Measurements from ENCODE around the gene HPCAL1.

The HPCAL1 gene

GRCh38 chr2:10400002-10400401 is 97.3 kb downstream of the HPCAL1 start:
- no peak for DNase-seq (ENCODE audit: low read depth in 1 of 2, low spot score in 1 of 2)
- in situ Hi-C loops (cut with HindIII; ENCODE audit: low pct_unique_long_range_greater_than_20kb, low sequenced_read_pairs): no loop called here
- TF ChIP-seq JUND (IDR thresholded peaks at IDR 0.05; ENCODE audit: low read depth): no peak

GRCh38 chr2:10400568-10400977 is 97.9 kb downstream of the HPCAL1 start:
- no peak for TF ChIP-seq JUND (IDR thresholded peaks at IDR 0.05; ENCODE audit: low read depth)
- in situ Hi-C loops (cut with HindIII; ENCODE audit: low pct_unique_long_range_greater_than_20kb, low sequenced_read_pairs): no loop called here
- no peak for DNase-seq (ENCODE audit: low read depth in 1 of 2, low spot score in 1 of 2)

DNA sequence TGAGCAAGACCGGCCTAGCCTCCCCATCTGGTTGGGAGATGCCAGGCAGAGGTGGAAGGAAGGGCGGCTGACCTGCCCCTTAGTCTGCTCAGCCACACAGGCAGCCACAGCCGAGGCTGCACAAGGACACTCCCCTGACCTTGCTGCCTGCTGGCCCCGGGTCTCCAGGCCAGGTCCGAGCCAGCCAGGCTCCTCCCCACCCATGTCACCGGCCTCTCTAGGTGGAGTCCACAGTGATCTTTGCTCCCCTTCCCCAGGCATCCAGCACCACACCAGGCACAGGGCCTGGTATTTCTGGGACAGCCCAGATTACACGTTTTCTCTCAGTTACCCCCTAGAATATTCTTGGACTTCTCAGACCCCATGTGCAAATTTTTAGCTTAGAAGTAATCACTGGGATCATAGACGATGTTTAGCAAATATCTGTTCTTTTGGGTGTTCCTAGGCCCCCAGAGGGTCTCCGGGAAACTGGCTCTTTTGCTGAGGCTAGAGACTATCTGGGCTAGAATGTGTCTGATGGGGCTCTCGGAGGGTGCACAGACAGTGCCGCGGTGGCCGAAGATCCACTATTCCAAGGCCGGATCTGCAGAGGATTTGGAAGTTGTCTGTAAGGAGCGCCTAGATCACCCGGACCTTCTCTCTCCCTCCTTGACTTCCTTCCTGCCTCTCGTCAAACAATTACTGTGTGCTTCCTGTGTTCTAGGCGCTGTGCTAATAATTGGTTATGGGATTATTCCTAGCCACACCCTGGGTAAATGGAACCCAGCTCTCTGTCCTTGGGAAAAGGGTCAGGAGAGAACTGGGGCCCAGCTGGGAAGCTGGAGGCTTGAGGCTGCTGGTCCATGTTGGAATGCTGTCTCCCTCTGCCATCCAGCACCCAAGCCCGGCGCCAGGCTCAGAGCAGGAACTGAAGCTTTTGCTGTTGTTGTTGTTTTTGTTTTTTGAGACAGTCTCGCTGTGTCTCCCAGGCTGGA is 98.6 kb downstream of the HPCAL1 start:
- TF ChIP-seq JUND (IDR thresholded peaks at IDR 0.05; ENCODE audit: low read depth): no peak
- in situ Hi-C loops (cut with HindIII; ENCODE audit: low pct_unique_long_range_greater_than_20kb, low sequenced_read_pairs): no loop called here
- no peak for DNase-seq (ENCODE audit: low read depth in 1 of 2, low spot score in 1 of 2)

DNA sequence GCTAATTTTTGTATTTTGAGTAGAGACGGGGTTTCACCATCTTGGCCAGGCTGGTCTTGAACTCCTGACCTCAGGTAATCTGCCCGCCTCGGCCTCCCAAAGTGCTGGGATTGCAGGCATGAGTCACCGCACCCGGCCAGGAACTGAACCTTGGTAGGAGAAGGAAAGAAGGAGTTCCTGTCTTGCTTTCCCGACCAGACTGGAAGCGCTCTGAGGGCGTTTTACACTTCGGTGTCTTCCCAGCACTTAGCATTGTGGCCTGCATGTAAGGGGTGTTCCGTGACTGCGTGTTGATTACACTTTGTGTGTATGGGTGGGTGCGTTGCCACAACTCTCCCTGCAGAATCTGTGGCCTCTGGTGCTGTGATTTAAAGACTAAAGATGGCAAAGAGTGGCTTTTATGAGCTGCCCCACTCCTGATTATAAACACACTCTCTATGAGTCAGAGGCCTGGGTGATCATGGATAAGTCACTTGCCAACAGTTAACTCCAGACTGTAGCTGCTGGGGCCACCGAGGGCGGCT is 99.4 kb downstream of the HPCAL1 start:
- TF ChIP-seq JUND (IDR thresholded peaks at IDR 0.05; ENCODE audit: low read depth): no peak
- in situ Hi-C loops (cut with HindIII; ENCODE audit: low pct_unique_long_range_greater_than_20kb, low sequenced_read_pairs): no loop called here
- no peak for DNase-seq (ENCODE audit: low read depth in 1 of 2, low spot score in 1 of 2)

DNA sequence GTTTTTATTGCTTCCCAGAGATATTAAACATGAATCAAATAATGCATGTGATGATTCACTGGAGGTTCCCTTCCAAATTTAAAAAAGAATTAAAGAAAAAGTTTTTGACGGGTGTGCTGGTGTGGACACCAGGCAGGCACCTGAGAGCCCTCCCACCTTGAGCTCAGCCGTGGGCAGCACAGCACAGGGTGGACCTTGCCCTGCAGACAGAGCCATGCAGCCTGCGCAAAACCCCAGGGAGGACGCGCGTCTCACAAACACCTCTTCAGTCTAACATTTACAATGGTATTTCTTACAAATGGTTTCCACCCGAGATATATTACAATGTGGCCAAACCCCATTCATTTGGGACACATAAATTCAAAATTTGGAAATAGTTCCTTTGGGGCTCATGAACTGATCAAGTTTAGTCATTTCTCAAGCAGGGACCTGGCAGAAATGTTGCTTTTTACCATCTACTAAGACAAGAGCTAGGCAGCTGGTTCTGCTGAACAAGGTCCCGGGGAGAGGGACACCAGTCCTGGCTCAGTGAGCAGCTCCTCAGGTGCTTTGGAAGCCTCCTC is 100.0 kb downstream of the HPCAL1 start:
- in situ Hi-C loops (cut with HindIII; ENCODE audit: low pct_unique_long_range_greater_than_20kb, low sequenced_read_pairs): no loop called here
- DNase-seq (ENCODE audit: low read depth in 1 of 2, low spot score in 1 of 2): no peak
- no peak for TF ChIP-seq JUND (IDR thresholded peaks at IDR 0.05; ENCODE audit: low read depth)

DNA sequence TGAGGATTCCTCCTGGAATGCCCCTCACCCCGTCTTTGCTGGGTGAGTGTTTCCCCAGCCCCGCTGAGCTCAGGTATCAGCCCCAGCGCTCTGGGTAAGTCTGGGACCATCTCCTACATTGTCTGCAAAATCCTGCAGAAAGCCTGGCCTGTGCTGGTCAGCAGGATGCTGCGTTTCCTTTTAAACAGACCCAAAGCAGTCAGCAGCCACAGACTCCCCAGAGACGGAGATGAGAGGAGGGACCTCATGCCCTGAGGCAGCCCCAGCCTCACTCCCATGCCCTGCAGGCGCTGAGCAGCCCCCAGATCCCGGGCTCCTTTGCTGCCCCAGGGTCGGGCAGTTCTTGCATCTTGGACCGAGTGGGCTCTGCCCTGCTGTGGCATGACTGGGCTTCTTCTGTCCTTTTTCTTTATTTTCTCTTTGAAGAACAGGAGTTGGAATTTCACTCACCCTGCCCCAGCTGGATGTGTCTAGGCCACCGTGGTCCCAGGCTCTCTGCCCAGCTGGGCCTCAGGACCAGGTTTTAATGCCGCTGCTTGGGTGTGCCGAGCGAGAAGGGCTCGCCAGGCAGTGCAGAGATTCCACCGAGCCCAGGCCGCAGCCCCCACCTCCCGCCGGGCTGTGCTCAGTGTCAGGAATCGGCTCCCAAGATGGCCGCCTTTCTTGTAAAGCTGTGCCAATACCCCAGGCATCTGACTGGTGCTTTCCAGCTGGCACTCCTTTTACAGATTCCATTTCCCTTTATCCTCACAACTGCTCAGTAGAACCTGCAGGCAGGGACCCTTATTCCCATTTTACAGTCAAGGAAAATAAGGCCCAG is 101.8 kb downstream of the HPCAL1 start:
- in situ Hi-C loops (cut with HindIII; ENCODE audit: low pct_unique_long_range_greater_than_20kb, low sequenced_read_pairs): no loop called here
- TF ChIP-seq JUND (IDR thresholded peaks at IDR 0.05; ENCODE audit: low read depth): no peak
- DNase-seq (ENCODE audit: low read depth in 1 of 2, low spot score in 1 of 2): peak in 1 of 2 experiments; percentile 23

GRCh38 chr2:10405448-10405847 is 102.7 kb downstream of the HPCAL1 start:
- peak; percentile 83 to 92 for DNase-seq (ENCODE audit: low read depth in 1 of 2, low spot score in 1 of 2)
- TF ChIP-seq JUND (IDR thresholded peaks at IDR 0.05; ENCODE audit: low read depth): peak; percentile 85
- in situ Hi-C loops (cut with HindIII; ENCODE audit: low pct_unique_long_range_greater_than_20kb, low sequenced_read_pairs): no loop called here

DNA sequence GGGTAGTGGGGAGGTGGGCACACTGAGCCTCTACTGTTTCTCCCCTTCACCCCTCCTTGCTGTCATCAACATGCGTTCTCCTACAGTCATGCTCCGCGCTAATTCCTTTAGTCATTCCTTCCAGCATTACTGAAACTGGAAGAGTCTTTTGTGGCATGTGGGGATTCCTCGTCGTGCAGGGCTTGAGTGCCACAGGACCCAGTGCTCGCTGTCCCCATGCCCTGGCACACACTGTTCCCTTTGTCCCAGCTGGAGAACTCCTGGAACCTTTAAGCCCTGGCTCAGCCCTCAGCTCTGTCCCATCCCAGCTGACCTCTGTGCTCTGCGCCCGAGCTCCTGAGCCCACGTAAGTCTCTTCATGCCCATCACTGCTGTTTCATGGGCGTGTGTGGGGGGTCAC is 103.3 kb downstream of the HPCAL1 start:
- in situ Hi-C loops (cut with HindIII; ENCODE audit: low pct_unique_long_range_greater_than_20kb, low sequenced_read_pairs): no loop called here

DNA sequence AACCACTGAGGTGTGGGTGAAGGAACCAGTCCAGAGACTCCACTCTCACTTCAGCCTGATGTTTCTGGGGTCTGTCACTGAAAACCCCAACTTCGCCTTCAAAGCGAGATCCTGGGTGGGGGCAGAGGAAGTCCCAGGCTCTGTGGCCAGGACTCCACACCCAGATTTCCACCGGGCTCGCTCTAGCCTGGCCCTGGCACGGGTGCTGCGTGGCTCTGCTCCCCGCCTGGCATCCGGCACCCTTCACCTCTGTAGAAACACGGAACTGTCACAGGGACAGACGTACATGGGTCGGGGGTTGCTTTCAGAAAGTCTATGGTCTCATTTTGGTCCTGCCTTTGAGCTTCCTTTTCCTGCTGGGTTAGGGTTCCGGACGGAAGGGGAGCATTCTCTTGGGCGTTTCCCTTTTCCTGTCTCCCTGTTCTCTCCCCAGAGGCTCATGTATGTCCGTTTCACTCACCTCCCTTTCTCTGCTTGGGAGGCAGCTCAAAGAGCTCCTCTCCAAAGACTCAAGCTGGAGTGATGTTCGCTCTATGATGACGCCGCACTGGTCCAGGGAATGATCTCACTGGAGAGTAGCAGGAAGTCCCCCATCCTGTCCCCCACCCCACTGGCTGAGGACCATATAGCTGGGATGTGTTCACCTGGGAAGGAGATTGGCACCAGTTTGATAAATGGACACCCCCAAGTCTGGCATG is 103.9 kb downstream of the HPCAL1 start:
- TF ChIP-seq JUND (IDR thresholded peaks at IDR 0.05; ENCODE audit: low read depth): no peak
- in situ Hi-C loops (cut with HindIII; ENCODE audit: low pct_unique_long_range_greater_than_20kb, low sequenced_read_pairs): no loop called here
- no peak for DNase-seq (ENCODE audit: low read depth in 1 of 2, low spot score in 1 of 2)

More for the DNA sequence above, 103.3 kb downstream of the HPCAL1 start:
- DNase-seq (ENCODE audit: low read depth in 1 of 2, low spot score in 1 of 2): no peak
- TF ChIP-seq JUND (IDR thresholded peaks at IDR 0.05; ENCODE audit: low read depth): no peak

- no peak for DNase-seq (ENCODE audit: low read depth in 1 of 2, low spot score in 1 of 2)
- TF ChIP-seq JUND (IDR thresholded peaks at IDR 0.05; ENCODE audit: low read depth): no peak
- in situ Hi-C loops (cut with HindIII; ENCODE audit: low pct_unique_long_range_greater_than_20kb, low sequenced_read_pairs): no loop called here
Observed at GRCh38 chr2:10407432-10407831, 104.7 kb downstream of the HPCAL1 start.

GRCh38 chr2:10407841-10408648 is 105.3 kb downstream of the HPCAL1 start:
- in situ Hi-C loops (cut with HindIII; ENCODE audit: low pct_unique_long_range_greater_than_20kb, low sequenced_read_pairs): no loop called here
- TF ChIP-seq JUND (IDR thresholded peaks at IDR 0.05; ENCODE audit: low read depth): no peak
- peak; percentile 45 to 82 for DNase-seq (ENCODE audit: low read depth in 1 of 2, low spot score in 1 of 2)
